Raji (cell line): Measurements from ENCODE around the gene GPC6.

Experiments
- POLR2A ChIP-seq: IDR thresholded peaks from 2 replicates; pipeline ENCODE4 v1.6.1; 2011; ENCODE audit warnings: low read depth, low read length, control low read depth; ENCODE audit not compliant: insufficient read depth

The GPC6 gene

DNA sequence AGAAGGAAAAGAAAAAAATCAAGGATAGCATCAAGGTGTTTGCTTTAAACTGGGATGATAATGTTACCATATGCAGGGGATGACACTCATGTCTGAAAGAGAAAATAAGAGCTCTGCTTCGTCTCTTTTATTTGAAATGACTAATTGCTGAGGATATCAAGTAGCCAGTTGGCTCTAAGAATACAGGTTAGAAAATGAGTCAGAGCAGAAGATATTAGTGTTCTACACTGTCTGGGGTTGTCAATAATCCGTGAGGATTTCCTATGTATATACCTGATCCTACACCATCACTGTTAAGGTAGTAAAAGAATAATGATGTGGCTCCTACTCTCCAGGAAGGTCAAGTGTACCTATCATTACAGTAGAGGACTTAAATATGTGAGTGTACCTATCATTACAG is 562.5 kb downstream of the GPC6 start:
- no peak for TF ChIP-seq POLR2A

- TF ChIP-seq POLR2A, result no peak
These were observed 567.7 kb downstream of the GPC6 start for GRCh38 chr13:93794197-93794885.

GRCh38 chr13:93797463-93797862 is 570.9 kb downstream of the GPC6 start:
- no peak for TF ChIP-seq POLR2A

GRCh38 chr13:93800342-93800741 is 573.7 kb downstream of the GPC6 start:
- TF ChIP-seq POLR2A, result no peak

- TF ChIP-seq POLR2A, result no peak
These were observed 579.1 kb downstream of the GPC6 start for GRCh38 chr13:93805736-93806135.

- TF ChIP-seq POLR2A, result no peak
These were observed 580.3 kb downstream of the GPC6 start for GRCh38 chr13:93806861-93807260.

DNA sequence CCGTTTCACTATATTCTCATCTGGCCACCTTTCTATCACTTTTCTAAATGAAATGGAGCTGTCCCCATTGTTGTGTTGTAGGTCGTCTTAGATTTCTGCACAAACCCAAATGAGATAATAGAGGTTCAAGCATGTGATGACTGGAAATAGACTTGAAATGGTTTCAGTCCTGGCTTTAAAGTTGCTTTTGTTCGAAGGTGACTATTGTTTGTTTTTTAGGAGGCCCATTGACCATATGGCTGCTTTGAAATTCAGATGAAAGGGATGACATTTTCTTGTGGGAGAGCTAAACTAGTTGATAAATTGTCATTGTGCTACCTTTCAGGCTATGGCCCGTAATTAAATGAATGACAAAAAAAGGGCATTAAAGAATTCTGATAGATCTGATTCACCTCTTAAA is 583.7 kb downstream of the GPC6 start:
- no peak for TF ChIP-seq POLR2A

DNA sequence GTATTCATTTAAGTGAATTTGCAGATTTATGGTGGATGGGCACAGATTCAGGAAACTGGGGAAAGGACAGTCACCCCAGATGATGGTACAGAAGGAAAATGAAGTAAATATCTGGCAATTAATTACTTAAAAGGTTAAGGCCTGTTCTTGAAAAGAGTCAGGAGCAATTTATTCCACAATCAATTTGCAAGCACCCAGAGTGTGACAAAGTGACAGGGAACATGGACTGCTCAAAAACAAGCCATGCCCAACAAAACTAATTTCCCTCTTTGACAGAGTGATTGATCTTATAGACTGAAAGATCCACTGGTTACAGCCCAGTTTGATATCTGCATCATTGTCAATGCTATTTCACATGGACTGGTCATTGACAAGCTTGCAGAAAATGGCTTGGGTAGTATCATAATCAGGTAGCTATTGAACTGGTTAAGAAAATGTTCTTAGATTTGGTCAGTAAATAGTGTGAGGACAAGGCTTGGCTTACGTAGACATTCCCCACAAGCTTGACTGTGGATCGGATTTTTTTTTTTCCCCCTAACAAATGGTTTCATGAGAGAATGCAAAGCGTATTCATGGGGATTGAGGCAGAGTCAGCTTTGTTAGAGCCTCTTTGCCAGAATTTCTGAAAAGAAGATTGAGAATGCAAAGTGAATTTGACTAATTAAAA is 584.6 kb downstream of the GPC6 start:
- no peak for TF ChIP-seq POLR2A

- TF ChIP-seq POLR2A, result no peak
These were observed 585.1 kb downstream of the GPC6 start for GRCh38 chr13:93811738-93812112.

GRCh38 chr13:93814658-93815057 is 588.1 kb downstream of the GPC6 start:
- no peak for TF ChIP-seq POLR2A

GRCh38 chr13:93818345-93818744 is 591.7 kb downstream of the GPC6 start:
- no peak for TF ChIP-seq POLR2A

DNA sequence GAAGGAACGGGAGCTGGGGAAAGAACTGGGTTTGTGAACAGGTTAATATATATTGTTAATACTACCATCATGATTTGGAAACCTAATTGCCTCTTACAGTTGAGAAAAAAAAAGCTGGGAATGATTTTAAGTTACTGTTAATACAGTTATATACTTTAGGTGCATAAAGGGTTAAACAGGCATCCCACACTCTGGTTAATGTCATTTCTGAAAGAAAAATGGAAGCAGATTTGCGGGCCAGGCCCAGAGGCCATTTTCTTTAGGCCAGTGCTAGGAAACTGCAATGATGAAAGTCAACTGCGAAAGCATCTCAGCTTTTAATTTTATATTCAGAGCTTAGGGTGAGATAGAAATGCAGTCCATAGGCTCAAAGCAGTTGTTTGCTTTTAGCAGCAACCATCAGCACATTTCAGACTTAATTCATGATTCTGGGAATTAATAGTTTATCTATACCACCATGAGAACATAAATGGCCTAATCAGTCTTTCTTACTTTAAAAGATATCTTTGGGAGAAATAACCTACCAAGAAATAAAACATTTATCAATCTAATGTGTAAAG is 592.8 kb downstream of the GPC6 start:
- TF ChIP-seq POLR2A, result no peak

- TF ChIP-seq POLR2A, result no peak
These were observed 597.7 kb downstream of the GPC6 start for GRCh38 chr13:93824286-93824685.

GRCh38 chr13:93834051-93834450 is 607.4 kb downstream of the GPC6 start:
- TF ChIP-seq POLR2A, result no peak

- no peak for TF ChIP-seq POLR2A
These were observed 616.5 kb downstream of the GPC6 start for GRCh38 chr13:93843082-93843481.

DNA sequence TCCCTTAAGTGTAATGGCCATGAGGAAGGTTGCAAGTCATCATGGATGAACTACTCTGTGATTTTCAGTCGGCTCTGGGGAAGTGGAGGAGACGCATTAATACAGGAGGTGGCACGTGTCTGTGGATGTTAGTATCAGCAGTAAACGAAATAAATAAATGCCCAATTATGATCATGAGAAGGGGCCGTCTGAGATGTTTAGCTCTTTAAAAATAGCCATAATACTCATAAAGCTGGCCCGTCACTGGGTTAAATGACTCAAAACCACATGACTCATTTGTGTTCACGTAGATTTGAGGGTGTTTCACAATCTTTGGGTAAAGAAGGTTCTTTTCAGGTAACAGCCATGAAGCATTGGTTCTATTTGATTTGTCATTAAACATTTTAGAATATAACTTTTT is 620.6 kb downstream of the GPC6 start:
- TF ChIP-seq POLR2A, result no peak
